Effector memory CD8-positive, alpha-beta T cell (primary cell): ENCODE measurements around the gene PHF20.
A peak's percentile ranks its signal among the peaks of the same experiment; 100 is the strongest.
"Not testable (repeated sequence)": the region's sequence is repeated elsewhere in the genome, so short reads cannot be mapped to it uniquely, and the experiment has no call there.

Source experiments
- ATAC-seq: fragments of 150-1000 bp; cut with Tn5 transposase; replicated peaks from 2 replicates; pipeline ENCODE4 v1.10.0; 2021; ENCODE audit warnings: mild to moderate bottlenecking, moderate library complexity
- DNase-seq, 3 experiments: peaks; one replicate each; pipeline ENCODE4 v3.0.0; 2021
- H3K27ac Mint-ChIP-seq, 2 donors: one replicate each; pipeline ENCODE4 v1.8.0; 2022; ENCODE audit warnings: mild to moderate bottlenecking in 2 of 2, mixed read lengths in 2 of 2, moderate library complexity in 2 of 2
- H3K27me3 Mint-ChIP-seq, 2 donors: one replicate each; pipeline ENCODE4 v1.8.0; 2022; ENCODE audit warnings: mixed read lengths in 2 of 2
- H3K36me3 Mint-ChIP-seq: one replicate; pipeline ENCODE4 v1.8.0; 2022; ENCODE audit warnings: mild to moderate bottlenecking, moderate library complexity, mixed read lengths; ENCODE audit not compliant: insufficient read depth
- H3K4me1 Mint-ChIP-seq, 2 donors: one replicate each; pipeline ENCODE4 v1.8.0; 2022; ENCODE audit warnings: low read depth in 2 of 2, mixed read lengths in 2 of 2
- H3K4me3 Mint-ChIP-seq, 2 donors: one replicate each; pipeline ENCODE4 v1.8.0; 2022; ENCODE audit warnings: mild to moderate bottlenecking in 2 of 2, mixed read lengths in 2 of 2, moderate library complexity in 2 of 2
- H3K9me3 Mint-ChIP-seq, 2 donors: one replicate each; pipeline ENCODE4 v1.8.0; 2022; ENCODE audit warnings: mixed read lengths in 2 of 2

PHF20 gene

DNA sequence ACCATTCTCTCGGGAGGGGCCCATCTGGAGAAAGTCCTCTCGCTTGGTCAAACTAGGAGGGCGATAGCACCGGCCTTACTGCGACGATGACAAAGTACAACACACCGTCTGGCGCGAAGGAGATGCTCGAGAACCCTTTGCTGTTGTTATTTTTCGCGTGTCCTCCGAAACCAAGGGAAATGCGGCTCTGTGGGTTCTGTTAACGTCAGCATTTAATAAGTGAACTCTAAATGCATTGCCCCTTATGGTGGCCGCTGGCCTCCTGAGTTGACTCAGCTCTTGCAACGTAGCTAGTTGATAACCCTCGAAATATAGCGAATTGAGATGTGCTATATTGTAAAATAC lies 183.1 kb downstream of the PHF20 start:
- ATAC-seq = peak; percentile 29
- H3K27me3 Mint-ChIP-seq = no peaks in the 10 kb centered on the region
- H3K36me3 Mint-ChIP-seq = peaks cover 15% of the 10 kb centered on the region
- peaks cover 11 to 18% of the 10 kb centered on the region in 2 donors for H3K4me1 Mint-ChIP-seq
- DNase-seq = peak; percentile 49 to 67 (median 56)
- no peaks in the 10 kb centered on the region for H3K9me3 Mint-ChIP-seq
- peak overlapping the region; percentile 97 to 99 for H3K4me3 Mint-ChIP-seq
- H3K27ac Mint-ChIP-seq = peak overlapping the region; percentile 99 to 100

DNA sequence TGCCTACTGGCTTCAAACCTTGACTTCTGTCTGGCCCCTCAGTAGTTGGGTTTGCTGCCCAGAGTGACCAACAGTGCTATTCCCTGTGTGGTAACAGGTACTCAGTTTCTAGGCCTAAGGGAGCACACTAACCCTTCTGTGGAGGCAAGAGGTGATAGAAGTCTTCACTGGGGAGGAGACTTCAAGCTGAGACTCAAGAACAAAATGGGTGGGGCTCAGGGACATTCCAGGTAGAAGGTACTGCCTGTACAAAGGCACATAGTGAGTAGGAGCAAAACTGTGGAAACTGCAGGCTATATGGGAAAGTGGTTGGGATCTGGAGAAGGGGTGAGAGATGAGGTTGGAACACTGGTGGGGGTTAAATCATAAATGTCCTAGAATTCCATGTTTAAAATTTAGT lies 184.8 kb downstream of the PHF20 start:
- H3K4me3 Mint-ChIP-seq = no peak overlapping the region
- peaks cover 15% of the 10 kb centered on the region for H3K36me3 Mint-ChIP-seq
- ATAC-seq = no peak
- H3K9me3 Mint-ChIP-seq = no peaks in the 10 kb centered on the region
- no peak for DNase-seq
- H3K27ac Mint-ChIP-seq = no peak overlapping the region
- peaks cover 11 to 14% of the 10 kb centered on the region in 2 donors for H3K4me1 Mint-ChIP-seq
- no peaks in the 10 kb centered on the region for H3K27me3 Mint-ChIP-seq

DNA sequence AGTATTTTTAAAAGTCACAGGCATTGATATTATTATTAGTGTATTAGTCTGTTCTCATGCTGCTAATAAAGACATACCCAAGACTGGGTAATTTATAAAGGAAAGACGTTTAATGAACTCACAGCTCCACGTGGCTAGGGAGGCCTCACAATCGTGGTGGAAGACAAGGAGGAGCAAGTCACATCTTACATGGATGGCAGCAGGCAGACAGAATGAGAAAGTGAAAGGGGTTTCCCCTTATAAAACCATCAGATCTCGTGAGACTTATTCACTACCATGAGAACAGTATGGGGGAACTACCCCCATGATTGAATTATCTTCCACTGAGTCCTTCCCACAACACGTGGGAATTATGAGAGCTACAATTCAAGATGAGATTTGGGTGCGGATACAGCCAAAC lies 187.5 kb downstream of the PHF20 start:
- not testable (repeated sequence) for H3K36me3 Mint-ChIP-seq, H3K9me3 Mint-ChIP-seq, ATAC-seq, H3K4me3 Mint-ChIP-seq, DNase-seq, H3K27ac Mint-ChIP-seq, H3K4me1 Mint-ChIP-seq, H3K27me3 Mint-ChIP-seq

- H3K36me3 Mint-ChIP-seq = no peaks in the 10 kb centered on the region
Measured at GRCh38 chr20:35963878-35964277, 192.1 kb downstream of the PHF20 start.

GRCh38 chr20:35967979-35968640 lies 196.3 kb downstream of the PHF20 start, which contains the start of gene CNBD2:
Gene CNBD2 (plus strand): TSS chr20:35968590. CDS start chr20:35968763, 173 bp downstream.
- no peak for DNase-seq
- no peaks in the 10 kb centered on the region for H3K9me3 Mint-ChIP-seq
- H3K27ac Mint-ChIP-seq = no peak within 1 kb of the TSS
- ATAC-seq = no peak
- no peaks in the 10 kb centered on the region for H3K27me3 Mint-ChIP-seq
- no peaks in the 10 kb centered on the region for H3K4me1 Mint-ChIP-seq
- H3K4me3 Mint-ChIP-seq = no peak within 1 kb of the TSS
- H3K36me3 Mint-ChIP-seq = no peaks in the 10 kb centered on the region

More at GRCh38 chr20:35963878-35964277, 192.1 kb downstream of the PHF20 start:
- DNase-seq (no peak), ATAC-seq (no peak)
- Mint-ChIP-seq H3K4me1 (no peaks in the 10 kb centered on the region), H3K27ac (no peak overlapping the region), H3K4me3 (no peak overlapping the region), H3K9me3 (no peaks in the 10 kb centered on the region), H3K27me3 (no peaks in the 10 kb centered on the region)

- no peak for DNase-seq
- Mint-ChIP-seq H3K27ac (no peak overlapping the region), H3K4me1 (no peaks in the 10 kb centered on the region), H3K9me3 (no peaks in the 10 kb centered on the region), H3K36me3 (no peaks in the 10 kb centered on the region), H3K4me3 (no peak overlapping the region), H3K27me3 (no peaks in the 10 kb centered on the region)
- no peak for ATAC-seq
Measured at GRCh38 chr20:35968930-35969329, 197.1 kb downstream of the PHF20 start.

DNA sequence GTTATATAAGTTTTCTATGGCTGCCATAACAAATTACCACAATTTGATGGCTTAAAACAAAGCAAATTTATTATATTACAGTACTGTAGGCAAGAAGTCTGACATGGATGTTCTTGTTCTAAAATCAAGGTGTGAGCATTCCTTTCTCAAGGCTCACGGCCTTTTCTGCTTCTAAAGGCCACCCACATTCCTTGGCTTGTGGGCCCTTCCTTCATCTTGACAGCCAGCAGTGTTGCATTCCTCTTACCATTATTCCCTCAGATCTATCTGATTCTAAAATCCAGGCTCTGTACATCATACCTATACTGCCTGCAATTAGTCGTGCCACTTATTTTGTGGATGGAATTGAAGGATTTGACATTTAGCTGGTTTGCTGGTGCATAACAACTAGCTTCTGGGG lies 200.2 kb downstream of the PHF20 start:
- ATAC-seq (no peak), DNase-seq (no peak)
- no peak overlapping the region for H3K27ac Mint-ChIP-seq
- H3K36me3 Mint-ChIP-seq = no peaks in the 10 kb centered on the region
- H3K27me3 Mint-ChIP-seq = peaks cover 4 to 8% of the 10 kb centered on the region in 2 donors
- H3K4me3 Mint-ChIP-seq = no peak overlapping the region
- H3K9me3 Mint-ChIP-seq = no peaks in the 10 kb centered on the region
- H3K4me1 Mint-ChIP-seq = no peaks in the 10 kb centered on the region

- H3K9me3 Mint-ChIP-seq = no peaks in the 10 kb centered on the region
- peaks cover 4 to 8% of the 10 kb centered on the region in 2 donors for H3K27me3 Mint-ChIP-seq
- ATAC-seq (no peak), DNase-seq (no peak)
- no peak overlapping the region for H3K4me3 Mint-ChIP-seq
- no peaks in the 10 kb centered on the region for H3K36me3 Mint-ChIP-seq
- no peaks in the 10 kb centered on the region for H3K4me1 Mint-ChIP-seq
- no peak overlapping the region for H3K27ac Mint-ChIP-seq
Measured at GRCh38 chr20:35972462-35972861, 200.6 kb downstream of the PHF20 start.

DNA sequence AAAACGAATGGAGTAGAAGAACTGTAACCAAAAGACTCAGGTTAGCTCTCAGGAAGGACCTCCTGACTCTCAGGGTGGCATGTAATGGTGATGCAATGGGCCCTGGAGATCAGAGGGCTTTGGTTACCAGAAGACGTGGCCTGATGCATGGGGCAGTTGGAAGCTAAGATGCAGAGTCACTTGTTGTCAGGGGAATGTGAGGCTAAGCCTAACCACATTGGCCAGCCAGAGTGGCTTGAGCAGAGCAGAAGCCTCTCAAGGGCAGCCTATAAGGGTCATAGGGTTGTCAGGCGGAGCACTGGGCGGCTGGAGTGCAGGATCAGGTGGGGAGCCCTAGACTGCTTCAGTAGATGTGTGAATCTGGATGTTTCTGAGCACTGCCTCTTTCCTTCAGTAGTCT lies 202.4 kb downstream of the PHF20 start:
- no peaks in the 10 kb centered on the region for H3K4me1 Mint-ChIP-seq
- ATAC-seq = no peak
- DNase-seq = no peak

DNA sequence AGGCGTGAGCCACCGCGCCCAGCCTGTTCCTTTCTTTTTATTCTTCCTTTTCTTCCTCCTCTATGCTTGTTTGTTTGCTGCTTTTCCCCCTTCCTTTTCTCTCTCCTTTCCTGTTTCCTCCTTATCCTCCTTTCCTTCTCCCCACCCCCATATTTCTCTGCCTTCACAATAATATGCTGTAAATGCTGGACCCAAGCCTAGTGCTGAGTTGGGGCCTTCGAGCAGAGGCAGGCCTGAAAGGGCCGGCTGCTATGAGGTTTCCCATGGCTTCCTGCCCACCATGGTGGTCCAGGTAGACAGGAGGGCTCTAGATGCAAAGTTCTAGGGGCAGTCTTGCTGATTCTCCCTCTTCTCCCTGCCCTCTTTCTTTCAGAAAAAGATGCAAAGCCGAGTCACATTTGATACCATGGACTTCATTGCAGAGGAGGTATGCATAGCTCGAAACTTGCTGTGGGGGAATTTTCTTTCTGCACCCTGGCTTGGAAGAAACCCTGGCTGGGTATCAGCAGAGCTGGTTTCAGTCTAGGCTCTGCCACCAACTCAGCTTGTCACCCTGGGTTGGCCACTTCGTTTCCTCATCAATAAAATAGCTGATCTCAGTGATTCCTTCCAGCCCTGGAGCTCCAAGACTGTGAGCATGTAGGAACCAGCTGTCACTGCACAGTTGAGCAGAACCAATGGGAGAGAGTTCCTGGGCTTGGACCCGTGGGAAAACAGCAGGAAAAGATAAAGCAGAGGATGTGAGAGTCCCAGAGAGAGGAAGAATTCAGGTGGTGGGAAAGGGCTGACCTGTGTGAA lies 204.0 kb downstream of the PHF20 start:
- Mint-ChIP-seq H3K36me3 (no peaks in the 10 kb centered on the region), H3K9me3 (no peaks in the 10 kb centered on the region), H3K4me1 (no peaks in the 10 kb centered on the region), H3K4me3 (no peak overlapping the region), H3K27ac (no peak overlapping the region), H3K27me3 (peaks cover 4 to 29% of the 10 kb centered on the region in 2 donors)
- DNase-seq (no peak), ATAC-seq (no peak)

More for the DNA sequence above, 202.4 kb downstream of the PHF20 start:
- H3K36me3 Mint-ChIP-seq = no peaks in the 10 kb centered on the region
- H3K27me3 Mint-ChIP-seq = peaks cover 4 to 16% of the 10 kb centered on the region in 2 donors
- no peaks in the 10 kb centered on the region for H3K9me3 Mint-ChIP-seq
- no peak overlapping the region for H3K27ac Mint-ChIP-seq
- no peak overlapping the region for H3K4me3 Mint-ChIP-seq

DNA sequence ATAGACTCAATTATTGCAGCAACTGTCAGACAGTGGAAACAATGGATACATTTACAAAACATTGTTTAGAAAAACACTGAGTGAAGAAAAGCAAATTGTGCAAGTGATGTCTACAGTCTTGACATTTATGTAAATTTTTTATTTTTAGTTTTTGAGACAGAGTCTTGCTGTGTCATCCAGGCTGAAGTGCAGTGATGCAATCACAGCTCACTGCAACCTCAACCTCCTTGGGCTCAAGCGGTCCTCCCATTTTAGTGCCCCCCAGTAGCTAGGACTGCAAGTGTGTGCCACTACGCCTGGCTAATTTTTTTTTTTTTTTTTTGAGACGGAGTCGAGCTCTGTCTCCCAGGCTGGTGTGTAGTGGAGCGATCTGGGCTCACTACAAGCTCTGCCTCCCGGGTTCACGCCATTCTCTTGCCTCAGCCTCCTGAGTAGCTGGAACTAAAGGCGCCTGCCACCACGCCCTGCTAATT lies 206.3 kb downstream of the PHF20 start:
- DNase-seq (no peak), ATAC-seq (no peak)
- H3K4me1 Mint-ChIP-seq = no peaks in the 10 kb centered on the region
- H3K27ac Mint-ChIP-seq = no peak overlapping the region
- H3K4me3 Mint-ChIP-seq = no peak overlapping the region
- H3K27me3 Mint-ChIP-seq = peaks cover 4 to 45% of the 10 kb centered on the region in 2 donors
- no peaks in the 10 kb centered on the region for H3K9me3 Mint-ChIP-seq
- no peaks in the 10 kb centered on the region for H3K36me3 Mint-ChIP-seq

GRCh38 chr20:35979544-35979943 lies 207.7 kb downstream of the PHF20 start:
- Mint-ChIP-seq H3K4me3 (no peak overlapping the region), H3K9me3 (no peaks in the 10 kb centered on the region), H3K27ac (no peak overlapping the region), H3K4me1 (peaks cover 0 to 4% of the 10 kb centered on the region in 2 donors), H3K36me3 (no peaks in the 10 kb centered on the region), H3K27me3 (peaks cover 4 to 45% of the 10 kb centered on the region in 2 donors)
- no peak for DNase-seq
- ATAC-seq = no peak

DNA sequence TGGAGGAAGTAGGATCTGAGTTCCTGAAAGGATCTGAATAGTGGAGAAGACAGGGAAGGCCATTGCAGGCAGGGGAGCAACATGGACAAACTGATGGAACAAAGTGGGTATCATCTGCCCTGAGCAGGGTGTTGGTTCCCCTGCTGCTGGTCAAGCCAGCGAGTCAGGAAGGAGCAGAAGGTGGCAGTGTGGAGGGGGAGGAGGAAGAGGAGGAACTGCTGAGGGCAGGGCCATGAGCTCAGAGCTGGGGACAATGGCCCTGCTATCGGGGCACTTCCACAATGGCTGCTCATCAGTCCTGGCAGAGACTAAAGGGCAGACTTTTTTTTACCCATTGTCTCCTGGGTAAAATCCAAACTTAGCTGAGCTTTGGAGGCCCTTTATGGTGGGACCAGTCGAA lies 210.2 kb downstream of the PHF20 start:
- no peak for ATAC-seq
- Mint-ChIP-seq H3K9me3 (no peaks in the 10 kb centered on the region), H3K36me3 (no peaks in the 10 kb centered on the region), H3K27me3 (peaks cover 0 to 46% of the 10 kb centered on the region in 2 donors), H3K27ac (peak overlapping the region in 1 of 2 donors; percentile 13), H3K4me1 (peaks cover 1 to 4% of the 10 kb centered on the region in 2 donors), H3K4me3 (no peak overlapping the region)
- DNase-seq = no peak

GRCh38 chr20:35984382-35984781 lies 212.6 kb downstream of the PHF20 start:
- no peak overlapping the region for H3K27ac Mint-ChIP-seq
- DNase-seq (no peak), ATAC-seq (no peak)
- no peaks in the 10 kb centered on the region for H3K36me3 Mint-ChIP-seq
- H3K9me3 Mint-ChIP-seq = no peaks in the 10 kb centered on the region
- no peak overlapping the region for H3K4me3 Mint-ChIP-seq
- H3K27me3 Mint-ChIP-seq = peaks cover 8 to 49% of the 10 kb centered on the region in 2 donors
- peaks cover 1 to 4% of the 10 kb centered on the region in 2 donors for H3K4me1 Mint-ChIP-seq
